ENCODE results near the gene UBE2J2. TPM values are rescaled to one million over a fixed set of nuclear protein-coding genes. Genes with fewer than 3 reads are reported as not detected.
"Not testable (repeated sequence)": the region's sequence is repeated elsewhere in the genome, so short reads cannot be mapped to it uniquely, and the experiment has no call there.

UBE2J2 gene
- total RNA-seq, 2 experiments from 2014 or later: 41.4 to 41.5 TPM

DNA sequence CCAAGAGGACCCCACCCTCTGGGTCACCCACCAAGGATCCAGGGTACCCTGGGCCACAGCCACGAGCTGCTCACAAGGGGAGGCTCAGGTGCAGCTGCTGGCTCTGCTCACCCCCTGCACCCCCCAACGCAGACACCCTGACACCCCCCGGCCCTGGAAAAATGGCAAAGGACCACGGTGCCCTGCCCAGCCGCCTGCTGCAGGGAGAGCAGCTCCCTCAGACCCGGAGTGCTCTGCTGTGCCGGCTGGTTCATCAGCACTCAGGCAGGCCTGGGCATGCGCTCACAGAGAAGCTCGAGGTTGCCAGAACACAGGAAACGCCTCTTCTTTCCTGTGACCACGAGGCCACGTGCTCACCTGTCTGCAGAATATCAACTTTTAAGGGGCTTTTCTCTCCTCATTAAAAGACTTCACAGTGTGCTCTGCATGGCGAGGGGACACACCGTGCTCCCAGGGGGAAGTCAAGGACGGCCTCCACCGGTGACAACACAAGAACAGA lies 22.8 kb downstream of the UBE2J2 start:
- Histone ChIP-seq H3K36me3 (ENCODE audit: insufficient read depth, low read length) (peaks cover 27% of the 10 kb centered on the region), H3K9me3 (ENCODE audit: control insufficient read depth in 1 of 2, insufficient read depth in 1 of 2, low read length in 2 of 2) (peaks cover 0 to 4% of the 10 kb centered on the region in 2 experiments), H3K4me3 (ENCODE audit: low read length) (peak overlapping the region; percentile 22), H3K4me1 (ENCODE audit: insufficient read depth, low read length) (peaks cover 24% of the 10 kb centered on the region), H3K27ac (ENCODE audit: low read depth in 1 of 2, low read length in 2 of 2) (peak overlapping the region; percentile 59 to 70), H3K27me3 (ENCODE audit: control insufficient read depth in 1 of 2, insufficient read depth in 2 of 2, low read length in 2 of 2) (peaks cover 4 to 11% of the 10 kb centered on the region in 2 experiments)
- no peaks in the 10 kb centered on the region for H3K27me3 Mint-ChIP-seq
- CTCF ChIA-PET: interaction anchor here (1.0 to 2.9 kb wide), 2 partner anchors 129 to 187 kb away, joined by 3 to 9 read pairs; no protein-coding TSS in a partner anchor
- H3K9me3 Mint-ChIP-seq: no peaks in the 10 kb centered on the region
- no peak overlapping the region for H3K4me3 Mint-ChIP-seq
- TF ChIP-seq, protein P1, sequence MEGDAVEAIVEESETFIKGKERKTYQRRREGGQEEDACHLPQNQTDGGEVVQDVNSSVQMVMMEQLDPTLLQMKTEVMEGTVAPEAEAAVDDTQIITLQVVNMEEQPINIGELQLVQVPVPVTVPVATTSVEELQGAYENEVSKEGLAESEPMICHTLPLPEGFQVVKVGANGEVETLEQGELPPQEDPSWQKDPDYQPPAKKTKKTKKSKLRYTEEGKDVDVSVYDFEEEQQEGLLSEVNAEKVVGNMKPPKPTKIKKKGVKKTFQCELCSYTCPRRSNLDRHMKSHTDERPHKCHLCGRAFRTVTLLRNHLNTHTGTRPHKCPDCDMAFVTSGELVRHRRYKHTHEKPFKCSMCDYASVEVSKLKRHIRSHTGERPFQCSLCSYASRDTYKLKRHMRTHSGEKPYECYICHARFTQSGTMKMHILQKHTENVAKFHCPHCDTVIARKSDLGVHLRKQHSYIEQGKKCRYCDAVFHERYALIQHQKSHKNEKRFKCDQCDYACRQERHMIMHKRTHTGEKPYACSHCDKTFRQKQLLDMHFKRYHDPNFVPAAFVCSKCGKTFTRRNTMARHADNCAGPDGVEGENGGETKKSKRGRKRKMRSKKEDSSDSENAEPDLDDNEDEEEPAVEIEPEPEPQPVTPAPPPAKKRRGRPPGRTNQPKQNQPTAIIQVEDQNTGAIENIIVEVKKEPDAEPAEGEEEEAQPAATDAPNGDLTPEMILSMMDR (IDR thresholded peaks at IDR 0.05): no peak
- intact Hi-C loops (cut with DNase I, micrococcal nuclease): loop anchor here (1.0 to 5.0 kb wide), 2 partner anchors 129 to 134 kb away; partner anchors contain the start of gene C1orf159 (in 1 of the 2)
- DNase-seq: peak in 13 of 14 experiments; percentile 40 to 87 (median 66)
- no peaks in the 10 kb centered on the region for H3K4me1 Mint-ChIP-seq (ENCODE audit: low read depth)
- no peak overlapping the region for H3K27ac Mint-ChIP-seq
- POLR2A ChIA-PET: interaction anchor here (1.0 kb wide), 1 partner anchor 129 kb away, joined by 3 read pairs; no protein-coding TSS in a partner anchor
- H3K36me3 Mint-ChIP-seq (ENCODE audit: low read depth): peaks cover 23% of the 10 kb centered on the region
- ATAC-seq (ENCODE audit: poor library complexity): no peak

GRCh38 chr1:1248009-1248913 lies 25.4 kb downstream of the UBE2J2 start:
- H3K27me3 Mint-ChIP-seq; POLR2A ChIA-PET; H3K27ac ChIP-seq (ENCODE audit: low read depth in 1 of 2, low read length in 2 of 2); H3K9me3 Mint-ChIP-seq; H3K27ac Mint-ChIP-seq; H3K4me3 ChIP-seq (ENCODE audit: low read length); H3K4me1 Mint-ChIP-seq (ENCODE audit: low read depth); DNase-seq; H3K4me3 Mint-ChIP-seq; ATAC-seq (ENCODE audit: poor library complexity); intact Hi-C loops (cut with DNase I, micrococcal nuclease); H3K36me3 ChIP-seq (ENCODE audit: insufficient read depth, low read length); CTCF ChIA-PET; H3K9me3 ChIP-seq (ENCODE audit: control insufficient read depth in 1 of 2, insufficient read depth in 1 of 2, low read length in 2 of 2): not testable (repeated sequence)
- peaks cover 14% of the 10 kb centered on the region for H3K36me3 Mint-ChIP-seq (ENCODE audit: low read depth)
- Histone ChIP-seq H3K27me3 (ENCODE audit: control insufficient read depth in 1 of 2, insufficient read depth in 2 of 2, low read length in 2 of 2) (peaks cover 11 to 17% of the 10 kb centered on the region in 2 experiments), H3K4me1 (ENCODE audit: insufficient read depth, low read length) (peaks cover 24% of the 10 kb centered on the region)

DNA sequence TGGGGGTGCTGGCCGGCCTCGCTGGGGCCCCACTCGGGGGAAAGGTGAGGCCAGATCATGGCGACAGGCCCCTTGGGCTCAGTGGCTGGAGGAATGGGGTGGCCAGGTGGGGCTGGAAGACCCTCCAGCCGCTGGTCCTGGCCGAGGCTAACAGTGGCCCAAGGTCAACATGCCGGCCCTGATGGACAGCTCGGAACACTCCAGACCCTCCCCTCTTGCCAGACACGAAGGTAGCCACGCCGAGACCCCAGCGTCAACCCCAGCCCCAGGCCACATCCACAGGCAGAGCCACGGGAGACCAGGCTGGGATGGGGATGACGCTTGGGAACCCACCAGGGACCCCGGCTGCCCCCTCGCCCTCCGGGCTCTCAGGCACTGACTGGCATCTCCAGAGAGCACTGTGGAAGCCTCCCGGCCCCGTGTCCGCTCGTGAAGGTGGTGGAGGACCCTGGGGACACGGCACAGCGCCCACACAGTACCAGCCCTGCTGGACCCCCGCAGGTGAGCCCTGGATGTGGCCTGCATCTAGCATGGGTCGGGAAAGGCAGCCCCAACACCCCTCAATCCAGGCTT lies 26.2 kb downstream of the UBE2J2 start:
- no peak for DNase-seq
- H3K27me3 Mint-ChIP-seq: no peaks in the 10 kb centered on the region
- Histone ChIP-seq H3K4me3 (ENCODE audit: low read length) (no peak overlapping the region), H3K4me1 (ENCODE audit: insufficient read depth, low read length) (peaks cover 24% of the 10 kb centered on the region), H3K27ac (ENCODE audit: low read depth in 1 of 2, low read length in 2 of 2) (no peak overlapping the region), H3K9me3 (ENCODE audit: control insufficient read depth in 1 of 2, insufficient read depth in 1 of 2, low read length in 2 of 2) (peaks cover 0 to 9% of the 10 kb centered on the region in 2 experiments), H3K27me3 (ENCODE audit: control insufficient read depth in 1 of 2, insufficient read depth in 2 of 2, low read length in 2 of 2) (peaks cover 11 to 17% of the 10 kb centered on the region in 2 experiments), H3K36me3 (ENCODE audit: insufficient read depth, low read length) (no peaks in the 10 kb centered on the region)
- ATAC-seq (ENCODE audit: poor library complexity): no peak
- H3K27ac Mint-ChIP-seq: no peak overlapping the region
- intact Hi-C loops (cut with DNase I, micrococcal nuclease): no loop called here
- CTCF ChIA-PET: no interaction called here
- H3K4me3 Mint-ChIP-seq: no peak overlapping the region
- H3K4me1 Mint-ChIP-seq (ENCODE audit: low read depth): no peaks in the 10 kb centered on the region
- TF ChIP-seq, protein P1 (IDR thresholded peaks at IDR 0.05): no peak
- POLR2A ChIA-PET: no interaction called here
- no peaks in the 10 kb centered on the region for H3K9me3 Mint-ChIP-seq
- peaks cover 5% of the 10 kb centered on the region for H3K36me3 Mint-ChIP-seq (ENCODE audit: low read depth)
